Nephron progenitor cell (in vitro differentiated cells): Measurements from ENCODE around the gene SGK1.
A peak's percentile ranks its signal among the peaks of the same experiment; 100 is the strongest.

Source experiments
- DNase-seq: peaks from one replicate; pipeline ENCODE4 v3.0.0; 2021
- H3K27ac Mint-ChIP-seq: 2 replicates; pipeline ENCODE4 v1.8.0; 2021; ENCODE audit warnings: mild to moderate bottlenecking, moderate library complexity, mixed read lengths
- H3K27me3 Mint-ChIP-seq: 2 replicates; pipeline ENCODE4 v1.8.0; 2021; ENCODE audit warnings: mild to moderate bottlenecking, low read depth, mixed read lengths; ENCODE audit not compliant: poor library complexity
- H3K36me3 Mint-ChIP-seq: 2 replicates; pipeline ENCODE4 v1.8.0; 2021; ENCODE audit warnings: low read depth, mixed read lengths
- H3K4me1 Mint-ChIP-seq: 2 replicates; pipeline ENCODE4 v1.8.0; 2021; ENCODE audit warnings: mixed read lengths
- H3K4me3 Mint-ChIP-seq: 2 replicates; pipeline ENCODE4 v1.8.0; 2021; ENCODE audit warnings: mild to moderate bottlenecking, moderate library complexity, mixed read lengths
- H3K9me3 Mint-ChIP-seq: 2 replicates; pipeline ENCODE4 v1.8.0; 2021; ENCODE audit warnings: mild to moderate bottlenecking, moderate library complexity, mixed read lengths
- CTCF ChIP-seq: fragments of 200-600 bp; sonication (generic); IDR thresholded peaks from 2 replicates; pipeline ENCODE4 v1.5.0; 2021; ENCODE audit warnings: antibody characterized with exemption

The SGK1 gene

GRCh38 chr6:134254118-134254517 lies 63.8 kb downstream of the SGK1 start:
- Mint-ChIP-seq H3K9me3 (peaks cover 4% of the 10 kb centered on the region), H3K4me1 (peaks cover 42% of the 10 kb centered on the region), H3K36me3 (no peaks in the 10 kb centered on the region), H3K4me3 (no peak overlapping the region), H3K27ac (peak overlapping the region; percentile 5), H3K27me3 (peaks cover 2% of the 10 kb centered on the region)
- no peak for DNase-seq
- no peak for TF ChIP-seq CTCF

DNA sequence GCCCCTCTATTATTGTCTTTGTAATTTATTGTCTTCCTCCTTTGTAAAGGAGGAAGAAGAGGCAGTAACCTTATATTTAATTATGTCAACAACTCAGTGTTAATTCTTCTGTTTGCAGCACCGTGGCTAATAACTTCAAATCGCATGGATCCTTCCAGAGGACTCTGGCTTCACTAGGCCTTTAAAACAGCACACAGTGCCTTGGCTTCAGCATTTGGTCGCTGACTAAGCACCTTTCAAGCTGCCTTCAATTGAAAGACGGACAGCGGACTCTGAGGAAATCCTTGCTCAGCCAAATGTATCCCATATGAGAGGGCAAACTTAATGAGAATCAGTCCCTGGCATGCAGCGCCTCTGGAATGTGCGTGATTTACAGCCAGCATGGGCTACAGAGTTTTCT lies 64.2 kb downstream of the SGK1 start:
- TF ChIP-seq CTCF = no peak
- Mint-ChIP-seq H3K36me3 (no peaks in the 10 kb centered on the region), H3K9me3 (peaks cover 4% of the 10 kb centered on the region), H3K27me3 (peaks cover 5% of the 10 kb centered on the region), H3K4me1 (peaks cover 46% of the 10 kb centered on the region), H3K27ac (peak overlapping the region; percentile 66), H3K4me3 (no peak overlapping the region)
- DNase-seq = peak; percentile 50

DNA sequence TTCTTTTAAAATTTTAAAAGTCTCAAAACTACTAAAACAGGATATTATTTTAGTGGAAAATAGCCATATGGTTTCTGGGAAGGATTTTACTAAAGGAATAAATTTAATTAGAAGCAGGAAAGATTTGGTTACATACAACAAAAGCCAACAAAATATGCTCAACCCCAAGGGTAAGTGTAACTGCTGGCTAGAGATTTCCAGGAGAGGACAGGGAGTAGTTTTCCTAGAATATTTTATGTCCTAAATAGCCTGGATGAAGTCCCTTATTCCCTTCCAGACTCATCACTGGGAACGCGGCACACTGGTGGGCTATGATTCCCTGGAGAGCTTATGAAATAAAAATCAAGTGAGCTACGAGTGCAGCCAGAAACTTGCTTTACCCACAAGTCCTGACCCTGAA lies 66.6 kb downstream of the SGK1 start:
- no peak overlapping the region for H3K4me3 Mint-ChIP-seq
- no peaks in the 10 kb centered on the region for H3K36me3 Mint-ChIP-seq
- H3K27ac Mint-ChIP-seq = no peak overlapping the region
- no peaks in the 10 kb centered on the region for H3K9me3 Mint-ChIP-seq
- peaks cover 6% of the 10 kb centered on the region for H3K27me3 Mint-ChIP-seq
- no peak for DNase-seq
- peaks cover 46% of the 10 kb centered on the region for H3K4me1 Mint-ChIP-seq
- TF ChIP-seq CTCF = no peak

- Mint-ChIP-seq H3K4me3 (no peak overlapping the region), H3K27ac (no peak overlapping the region), H3K36me3 (no peaks in the 10 kb centered on the region), H3K4me1 (peaks cover 46% of the 10 kb centered on the region), H3K9me3 (no peaks in the 10 kb centered on the region), H3K27me3 (peaks cover 6% of the 10 kb centered on the region)
- TF ChIP-seq CTCF = no peak
- no peak for DNase-seq
Measured at GRCh38 chr6:134250776-134251175, 67.1 kb downstream of the SGK1 start.

GRCh38 chr6:134249759-134250602 lies 67.9 kb downstream of the SGK1 start:
- Mint-ChIP-seq H3K36me3 (no peaks in the 10 kb centered on the region), H3K27ac (peak overlapping the region; percentile 10), H3K4me3 (no peak overlapping the region), H3K4me1 (peaks cover 46% of the 10 kb centered on the region), H3K27me3 (peaks cover 6% of the 10 kb centered on the region), H3K9me3 (no peaks in the 10 kb centered on the region)
- TF ChIP-seq CTCF = no peak
- no peak for DNase-seq

GRCh38 chr6:134249239-134249758 lies 68.6 kb downstream of the SGK1 start:
- Mint-ChIP-seq H3K27me3 (peaks cover 6% of the 10 kb centered on the region), H3K9me3 (no peaks in the 10 kb centered on the region), H3K4me3 (no peak overlapping the region), H3K27ac (no peak overlapping the region), H3K36me3 (no peaks in the 10 kb centered on the region), H3K4me1 (peaks cover 42% of the 10 kb centered on the region)
- no peak for TF ChIP-seq CTCF
- DNase-seq = no peak
